Measurements from ENCODE around the gene NPAS3.

Gene NPAS3

GRCh38 chr14:33586806-33587205 is 648.1 kb downstream of the NPAS3 start:
- DNase-seq (ENCODE audit: low read depth in 2 of 2): no peak

GRCh38 chr14:33587791-33588190 is 649.1 kb downstream of the NPAS3 start:
- peak in 1 of 2 experiments; percentile 34 for DNase-seq (ENCODE audit: low read depth in 2 of 2)

DNA sequence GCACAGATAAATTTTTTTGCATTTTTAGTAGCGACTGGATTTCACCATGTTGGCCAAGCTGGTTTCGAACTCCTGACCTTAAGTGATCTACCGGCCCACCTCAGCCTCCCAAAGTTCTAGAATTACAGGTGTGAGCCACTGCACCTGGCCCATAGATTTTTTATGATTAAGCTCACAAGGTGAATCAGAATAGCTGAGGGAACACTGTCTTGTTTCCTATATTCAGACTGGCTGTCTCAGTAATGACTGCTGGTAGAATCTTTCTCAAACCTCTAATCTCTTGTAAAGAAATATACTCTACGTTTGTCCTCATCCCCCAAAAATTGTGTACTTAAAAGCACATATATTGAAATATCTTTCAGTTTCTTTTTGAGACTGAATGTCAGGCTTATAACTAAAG is 650.1 kb downstream of the NPAS3 start:
- DNase-seq (ENCODE audit: low read depth in 2 of 2): no peak

- peak; percentile 60 to 61 for DNase-seq (ENCODE audit: low read depth in 2 of 2)
Observed at GRCh38 chr14:33589334-33589733, 650.7 kb downstream of the NPAS3 start.

- no peak for DNase-seq (ENCODE audit: low read depth in 2 of 2)
Observed at GRCh38 chr14:33590891-33591630, 652.4 kb downstream of the NPAS3 start.

- DNase-seq (ENCODE audit: low read depth in 2 of 2): no peak
Observed at GRCh38 chr14:33592297-33592696, 653.6 kb downstream of the NPAS3 start.

DNA sequence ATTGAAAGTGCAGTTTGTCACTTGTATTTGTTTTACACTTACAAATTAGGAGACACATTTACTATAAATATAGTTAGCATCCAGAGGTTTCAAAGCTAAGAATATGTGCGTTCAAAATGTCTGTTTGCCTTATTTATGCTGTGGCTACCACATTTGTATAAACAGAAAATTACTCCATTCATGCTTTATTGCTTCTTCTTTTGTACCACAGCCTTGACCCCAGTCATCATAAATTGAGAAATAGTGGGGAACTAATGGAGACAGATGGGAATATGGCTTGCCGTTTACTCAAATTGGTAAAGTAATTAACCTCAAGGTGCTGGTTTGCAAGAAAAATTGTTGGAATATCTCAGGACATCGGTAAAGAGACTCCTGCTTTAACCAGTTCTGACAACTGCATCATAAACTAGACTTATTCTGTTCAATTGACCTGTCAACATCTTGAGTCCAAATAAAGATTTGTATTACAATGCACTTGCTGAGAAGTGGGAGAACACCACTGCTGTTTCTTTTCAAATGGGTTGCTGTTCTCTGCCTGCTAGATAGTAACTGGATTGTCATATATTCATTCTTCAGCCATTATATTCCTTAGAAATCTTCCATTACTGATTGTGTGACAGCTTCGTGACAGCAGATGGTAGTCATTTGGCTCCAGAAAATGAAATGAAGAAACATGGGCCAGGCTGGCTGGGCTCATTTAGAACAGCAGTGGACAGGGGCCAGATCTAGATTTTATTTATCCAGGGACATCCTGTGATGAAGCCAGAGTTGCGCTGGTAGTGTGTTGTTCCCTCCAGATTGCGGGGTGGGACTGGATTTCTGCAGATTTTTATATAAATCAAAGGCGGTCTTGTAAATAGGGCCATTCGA is 657.8 kb downstream of the NPAS3 start:
- DNase-seq (ENCODE audit: low read depth in 2 of 2): no peak

GRCh38 chr14:33598582-33598981 is 659.9 kb downstream of the NPAS3 start:
- DNase-seq (ENCODE audit: low read depth in 2 of 2): no peak

DNA sequence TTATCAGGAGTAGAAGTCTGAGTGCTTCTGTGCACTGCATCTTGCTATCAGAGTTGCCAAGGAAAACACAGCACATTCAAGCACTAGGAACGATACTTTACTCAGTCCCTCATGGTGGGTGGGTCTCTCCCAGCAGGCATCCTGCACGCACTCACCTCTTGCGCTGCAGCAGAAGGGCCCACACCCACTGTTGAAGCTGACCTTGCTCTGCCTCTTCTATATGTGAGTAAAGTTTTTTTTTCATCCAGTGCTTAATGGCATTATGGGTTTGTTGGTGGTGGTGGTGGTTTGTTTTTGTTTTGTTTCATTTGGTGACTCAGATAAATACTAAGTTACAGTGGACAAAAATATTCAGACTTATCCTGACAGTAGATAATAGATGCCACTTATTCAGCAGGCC is 663.7 kb downstream of the NPAS3 start:
- no peak for DNase-seq (ENCODE audit: low read depth in 2 of 2)

DNA sequence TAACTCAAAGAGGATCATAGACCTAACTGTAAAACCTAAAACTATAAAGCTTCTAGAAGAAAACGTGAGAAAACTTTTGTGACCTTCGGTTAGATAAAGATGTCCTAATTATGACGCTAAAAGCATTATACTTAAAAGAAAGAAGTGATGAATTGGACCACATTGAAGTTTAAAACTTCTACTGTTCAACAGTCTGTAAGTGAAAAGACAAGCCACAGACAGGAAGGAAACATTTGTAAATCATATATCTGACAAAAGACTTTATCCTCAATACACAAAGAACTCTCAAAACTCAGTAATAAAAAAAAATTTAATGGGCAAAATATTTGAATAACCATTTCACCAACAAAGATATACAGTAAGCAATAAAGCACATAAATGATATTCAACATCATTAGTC is 667.9 kb downstream of the NPAS3 start:
- no peak for DNase-seq (ENCODE audit: low read depth in 2 of 2)

DNA sequence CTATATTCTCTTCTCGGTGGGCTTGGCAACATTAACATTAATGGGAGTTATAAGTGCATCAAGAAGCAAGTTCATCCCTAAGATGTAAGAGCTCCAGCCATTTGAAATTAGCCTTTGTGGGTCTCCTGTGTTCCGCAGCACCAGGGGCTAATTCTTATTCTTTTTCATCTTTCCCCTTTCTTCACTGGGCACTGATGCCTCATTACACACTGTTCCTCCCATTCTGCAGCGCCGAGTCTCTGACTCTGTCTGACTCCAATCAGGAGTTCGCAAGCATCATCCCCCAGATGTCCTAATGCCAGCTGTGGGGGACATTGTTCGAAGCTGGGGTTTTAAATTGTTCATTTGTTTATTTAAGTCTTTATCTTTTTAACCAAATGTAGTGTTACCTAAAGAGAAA is 670.9 kb downstream of the NPAS3 start:
- no peak for DNase-seq (ENCODE audit: low read depth in 2 of 2)

- no peak for DNase-seq (ENCODE audit: low read depth in 2 of 2)
Observed at GRCh38 chr14:33610121-33610520, 671.4 kb downstream of the NPAS3 start.

- no peak for DNase-seq (ENCODE audit: low read depth in 2 of 2)
Observed at GRCh38 chr14:33611405-33612196, 672.9 kb downstream of the NPAS3 start.

- DNase-seq (ENCODE audit: low read depth in 2 of 2): no peak
Observed at GRCh38 chr14:33612197-33612505, 673.5 kb downstream of the NPAS3 start.

DNA sequence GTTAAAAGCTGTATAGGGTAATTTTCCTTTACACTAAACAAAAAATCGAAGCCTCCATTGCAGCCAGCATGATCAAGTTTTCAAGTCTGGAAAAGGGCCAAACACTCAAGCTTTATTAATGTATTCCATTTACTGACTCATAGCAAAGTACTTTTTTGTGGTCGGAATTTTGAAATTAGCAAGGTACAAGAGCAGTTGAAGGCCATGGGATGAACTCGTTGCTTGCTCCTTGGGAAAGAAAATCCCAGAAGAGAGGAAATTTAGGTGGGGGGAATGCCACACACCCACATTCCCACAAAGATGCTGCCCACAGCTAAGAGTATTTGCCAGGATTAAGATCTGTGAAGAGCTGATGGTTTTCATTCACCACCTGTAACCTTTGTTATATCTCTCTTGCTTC is 678.5 kb downstream of the NPAS3 start:
- DNase-seq (ENCODE audit: low read depth in 2 of 2): peak; percentile 49 to 64

GRCh38 chr14:33618361-33619105 is 679.9 kb downstream of the NPAS3 start:
- no peak for DNase-seq (ENCODE audit: low read depth in 2 of 2)

GRCh38 chr14:33622496-33622895 is 683.8 kb downstream of the NPAS3 start:
- no peak for DNase-seq (ENCODE audit: low read depth in 2 of 2)

DNA sequence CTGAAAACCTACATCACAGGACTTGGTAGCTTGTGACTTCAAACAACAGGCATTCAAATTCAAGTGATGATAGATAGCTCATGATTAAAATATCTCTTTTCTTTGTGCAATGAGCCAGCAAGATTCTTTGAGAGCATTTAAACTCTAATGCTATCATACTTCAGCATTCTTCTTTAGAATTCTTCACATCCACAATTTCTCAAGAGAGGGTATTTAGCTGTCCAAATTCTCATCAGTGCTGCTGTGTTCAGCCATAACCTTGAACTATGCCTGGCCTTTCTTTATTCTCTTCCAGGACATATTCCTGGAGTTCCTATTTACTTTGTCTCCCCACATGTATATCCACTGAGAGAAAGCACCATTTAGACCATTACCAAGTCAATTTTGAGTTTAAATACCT is 691.1 kb downstream of the NPAS3 start:
- DNase-seq (ENCODE audit: low read depth in 2 of 2): no peak

GRCh38 chr14:33631021-33631420 is 692.3 kb downstream of the NPAS3 start:
- DNase-seq (ENCODE audit: low read depth in 2 of 2): no peak

GRCh38 chr14:33631441-33631840 is 692.8 kb downstream of the NPAS3 start:
- DNase-seq (ENCODE audit: low read depth in 2 of 2): no peak

GRCh38 chr14:33634631-33635030 is 696.0 kb downstream of the NPAS3 start:
- DNase-seq (ENCODE audit: low read depth in 2 of 2): no peak

DNA sequence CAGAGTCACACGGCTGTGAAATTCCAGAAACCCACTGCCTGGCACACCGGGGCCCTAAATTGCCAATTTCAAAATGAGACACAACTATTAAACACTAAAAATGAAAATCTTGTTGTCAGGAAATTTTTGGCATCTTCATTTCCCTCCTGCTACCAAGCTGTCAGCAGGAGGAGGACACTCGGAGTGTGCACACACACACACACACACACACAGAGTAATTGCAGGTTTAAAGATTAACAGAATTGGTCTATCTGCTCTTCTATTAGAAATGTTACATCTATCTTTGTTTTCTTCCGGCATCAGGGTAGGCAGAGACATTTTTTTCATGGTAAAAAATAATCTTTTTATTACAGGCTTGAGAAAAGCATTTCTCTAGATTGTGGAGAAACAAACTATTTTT is 698.0 kb downstream of the NPAS3 start:
- no peak for DNase-seq (ENCODE audit: low read depth in 2 of 2)

Data from fibroblast of skin of left biceps (primary cell).